Measurements from ENCODE around the gene IRS2.

Gene IRS2

GRCh38 chr13:109703250-109703649 is 83.1 kb downstream of the IRS2 start:
- DNase-seq (ENCODE audit: low read depth): no peak
